Prostate gland (tissue), 2 donors: Measurements from ENCODE around the gene SCG5. TPM values are rescaled to one million over a fixed set of nuclear protein-coding genes. Genes with fewer than 3 reads are reported as not detected.

Source experiments
- DNase-seq: peaks from one replicate; pipeline ENCODE4 v3.0.0-alpha.2; 2019; ENCODE audit warnings: low spot score
- H3K27ac ChIP-seq, 2 donors: fragments of 200-600 bp; sonication (generic); 2 replicates each; pipeline ENCODE4 v1.5.1; 2017 to 2019
- H3K27me3 ChIP-seq: fragments of 200-600 bp; sonication (generic); replicated peaks from 2 replicates; pipeline ENCODE4 v1.5.1; 2019; ENCODE audit not compliant: insufficient read depth
- H3K36me3 ChIP-seq, 2 donors: fragments of 200-600 bp; sonication (generic); 1 replicate in 1 of 2; 2 replicates in 1 of 2; pipeline versions ENCODE4 v1.5.1 to v1.8.1; 2017 to 2019
- H3K4me1 ChIP-seq: fragments of 200-600 bp; sonication (generic); replicated peaks from 2 replicates; pipeline ENCODE4 v1.5.1; 2019
- H3K4me3 ChIP-seq, 2 donors: fragments of 200-600 bp; sonication (generic); 2 replicates each; pipeline ENCODE4 v1.5.1; 2017 to 2019
- H3K9me3 ChIP-seq: fragments of 200-600 bp; sonication (generic); 2 replicates; pipeline ENCODE4 v1.5.1; 2017
- CTCF ChIP-seq, 4 experiments: fragments of 200-600 bp in 2 of 4; fragments of 450-650 bp in 2 of 4; sonication (generic) in 2 of 4; IDR thresholded peaks; 1 replicate in 3 of 4; 2 replicates in 1 of 4; pipeline ENCODE4 v1.5.1; 2016 to 2019; ENCODE audit warnings: antibody characterized with exemption in 4 of 4, mild to moderate bottlenecking in 2 of 4, moderate library complexity in 2 of 4
- POLR2A ChIP-seq: fragments of 450-650 bp; IDR thresholded peaks from one replicate; pipeline ENCODE4 v1.6.1; 2016; ENCODE audit warnings: antibody characterized with exemption, mild to moderate bottlenecking
- POLR2AphosphoS5 ChIP-seq: sonication (generic); formaldehyde crosslinking; IDR thresholded peaks from one replicate; pipeline ENCODE4 v1.6.1; 2017; ENCODE audit warnings: antibody characterized with exemption
- WGBS: methylation state at CpG from one replicate; pipeline ENCODE4 v1.1.5; 2018; 5-methylcytosine and 5-hydroxymethylcytosine counted together
- intact Hi-C: fragments of 100-400 bp; cut with DNase I; formaldehyde crosslinking; loops from one replicate; pipeline ENCODE4 v1.14.2; 2022
- total RNA-seq, 2 donors: library from RNA; depleted of rRNA; stranded (reverse); fragments of >200 nt; gene quantifications; one replicate each; pipeline ENCODE4 v1.1.0, GENCODE V29; 2016

The SCG5 gene
- total RNA-seq, 2 donors from 2014 or later = 0.96 to 4.2 TPM

- intact Hi-C loops = no loop called here
- H3K27ac ChIP-seq = no peak overlapping the region
- no peaks in the 10 kb centered on the region for H3K4me1 ChIP-seq
- DNase-seq = no peak
- H3K4me3 ChIP-seq = peak overlapping the region in 1 of 2 donors; percentile 23
- H3K9me3 ChIP-seq = no peaks in the 10 kb centered on the region
- H3K36me3 ChIP-seq = no peaks in the 10 kb centered on the region
- 11% methylated on average over 20 of the region's 21 CpGs for WGBS
- H3K27me3 ChIP-seq = peaks cover 10% of the 10 kb centered on the region
- TF ChIP-seq POLR2A = no peak
- TF ChIP-seq POLR2AphosphoS5 = no peak
- TF ChIP-seq CTCF (IDR thresholded peaks at IDR 0.05) = no peak
Measured at GRCh38 chr15:32716915-32717425, 75.5 kb downstream of the SCG5 start.

- peak within 1 kb of the TSS; percentile 6 to 56 for H3K27ac ChIP-seq
- H3K36me3 ChIP-seq = no peaks in the 10 kb centered on the region
- WGBS = 2% methylated on average over 49 of the region's 99 CpGs
- peak within 1 kb of the TSS; percentile 23 to 32 for H3K4me3 ChIP-seq
- no peaks in the 10 kb centered on the region for H3K9me3 ChIP-seq
- intact Hi-C loops = no loop called here
- TF ChIP-seq POLR2A (no peak), POLR2AphosphoS5 (no peak), CTCF (IDR thresholded peaks at IDR 0.05) (no peak)
- peaks cover 10% of the 10 kb centered on the region for H3K27me3 ChIP-seq
- no peak for DNase-seq
- no peaks in the 10 kb centered on the region for H3K4me1 ChIP-seq
Measured at GRCh38 chr15:32717426-32718226, 76.1 kb downstream of the SCG5 start, which contains the start of gene GREM1. Gene GREM1 (plus strand): TSS chr15:32718004. CDS start chr15:32730691, 12,687 bp downstream.

- no peaks in the 10 kb centered on the region for H3K36me3 ChIP-seq
- TF ChIP-seq POLR2AphosphoS5 (no peak), CTCF (IDR thresholded peaks at IDR 0.05) (no peak), POLR2A (no peak)
- DNase-seq = no peak
- 4% methylated on average over 43 of the region's 60 CpGs for WGBS
- no peaks in the 10 kb centered on the region for H3K9me3 ChIP-seq
- peaks cover 10% of the 10 kb centered on the region for H3K27me3 ChIP-seq
- intact Hi-C loops = no loop called here
- H3K27ac ChIP-seq = peak overlapping the region in 1 of 2 donors; percentile 56
- peak overlapping the region; percentile 23 to 32 for H3K4me3 ChIP-seq
- H3K4me1 ChIP-seq = no peaks in the 10 kb centered on the region
Measured at GRCh38 chr15:32718227-32718820, 76.8 kb downstream of the SCG5 start.

GRCh38 chr15:32718821-32719716, 77.6 kb downstream of the SCG5 start:
- intact Hi-C loops = no loop called here
- TF ChIP-seq CTCF (IDR thresholded peaks at IDR 0.05) (no peak), POLR2A (no peak), POLR2AphosphoS5 (no peak)
- H3K9me3 ChIP-seq = no peaks in the 10 kb centered on the region
- H3K4me1 ChIP-seq = no peaks in the 10 kb centered on the region
- H3K4me3 ChIP-seq = peak overlapping the region; percentile 23 to 32
- no peaks in the 10 kb centered on the region for H3K36me3 ChIP-seq
- peaks cover 10% of the 10 kb centered on the region for H3K27me3 ChIP-seq
- DNase-seq = peak; percentile 11
- peak overlapping the region; percentile 6 to 56 for H3K27ac ChIP-seq
- 4% methylated on average over 59 of the region's 70 CpGs for WGBS
